ENCODE data around the gene TBX4.
"Not testable (repeated sequence)": the region's sequence is repeated elsewhere in the genome, so short reads cannot be mapped to it uniquely, and the experiment has no call there.

Gene TBX4

DNA sequence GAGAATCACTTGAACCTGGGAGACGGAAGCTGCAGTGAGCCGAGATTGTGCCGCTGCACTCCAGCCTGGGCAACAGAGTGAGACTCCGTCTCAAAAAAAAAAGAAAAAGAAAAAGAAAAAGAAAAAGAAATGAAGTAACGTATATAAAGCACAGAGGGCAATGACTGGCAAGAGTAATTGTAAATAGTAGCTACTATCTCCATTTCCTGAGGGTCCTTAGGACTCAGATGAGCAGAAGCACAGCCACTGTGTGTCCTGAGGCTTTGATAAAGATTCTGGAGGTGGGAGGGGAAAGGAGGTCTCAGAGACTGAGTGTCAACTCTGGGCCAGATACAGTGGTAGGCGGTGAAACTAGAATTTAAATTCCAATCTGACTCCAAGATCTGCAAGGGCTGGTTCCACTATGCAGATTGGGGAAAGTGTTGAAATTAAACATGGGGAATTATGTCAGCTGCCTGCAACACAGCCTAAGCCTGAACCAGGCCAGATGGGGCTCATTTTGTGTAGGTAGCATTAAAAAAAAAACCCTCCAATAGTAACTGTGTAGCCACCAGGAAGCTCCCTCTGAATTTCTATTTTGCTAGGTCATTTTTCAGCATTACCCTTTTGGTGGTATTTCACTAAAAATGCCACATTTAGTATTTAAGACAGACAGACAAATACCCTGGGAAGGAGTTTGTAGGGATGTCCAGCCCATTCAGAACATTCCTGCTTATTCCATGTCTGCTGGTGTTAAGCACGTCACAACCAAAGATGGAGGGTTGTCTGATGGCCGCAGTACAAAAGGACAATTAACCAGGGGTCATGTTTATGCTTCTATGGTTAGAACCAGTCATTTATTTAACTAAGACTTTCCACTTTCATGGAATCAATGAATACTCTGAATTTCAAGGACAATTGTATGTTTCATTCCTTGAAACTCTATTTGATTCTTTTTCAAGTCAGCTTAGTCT lies 46.1 kb downstream of the TBX4 start:
- DNase-seq (ENCODE audit: low read depth in 3 of 3) = no peak

DNA sequence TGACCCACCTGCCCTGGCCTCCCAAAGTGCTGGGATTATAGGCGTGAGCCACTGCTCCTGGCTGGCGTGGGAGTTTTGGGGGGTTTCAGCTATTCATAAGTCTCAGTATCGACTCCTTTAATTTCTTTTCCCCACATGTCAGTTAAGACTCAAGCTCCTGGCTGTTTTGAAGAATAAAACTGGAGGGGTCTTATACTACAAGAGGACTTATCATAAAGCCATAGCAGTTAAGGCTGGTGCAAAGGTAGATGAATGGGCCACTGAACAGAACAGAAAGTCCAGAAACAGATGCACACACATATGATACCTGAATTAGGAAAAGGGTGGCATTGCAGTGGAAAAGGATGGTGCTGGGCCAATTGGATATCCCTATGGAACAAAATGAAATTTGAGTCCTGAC lies 47.4 kb downstream of the TBX4 start:
- DNase-seq (ENCODE audit: low read depth in 3 of 3) = no peak

DNA sequence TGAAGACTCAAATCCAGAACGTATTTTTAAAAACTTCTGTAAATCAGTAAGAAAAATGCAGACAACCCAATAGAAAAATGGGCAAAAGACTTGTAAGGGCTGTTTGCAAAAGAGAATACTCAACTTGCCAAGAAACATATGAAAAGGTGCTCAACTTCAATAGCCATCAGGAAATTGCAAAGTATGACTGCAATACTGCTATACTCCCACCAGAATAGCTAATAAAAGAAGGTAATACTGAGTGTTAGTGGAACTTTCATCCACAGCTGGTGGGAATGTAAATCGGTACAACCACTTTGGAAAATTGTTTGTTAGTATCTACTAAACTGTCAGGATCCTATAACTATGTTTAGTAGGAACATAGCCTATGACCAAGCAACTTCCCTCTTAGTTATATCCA lies 48.1 kb downstream of the TBX4 start:
- no peak for DNase-seq (ENCODE audit: low read depth in 3 of 3)

DNA sequence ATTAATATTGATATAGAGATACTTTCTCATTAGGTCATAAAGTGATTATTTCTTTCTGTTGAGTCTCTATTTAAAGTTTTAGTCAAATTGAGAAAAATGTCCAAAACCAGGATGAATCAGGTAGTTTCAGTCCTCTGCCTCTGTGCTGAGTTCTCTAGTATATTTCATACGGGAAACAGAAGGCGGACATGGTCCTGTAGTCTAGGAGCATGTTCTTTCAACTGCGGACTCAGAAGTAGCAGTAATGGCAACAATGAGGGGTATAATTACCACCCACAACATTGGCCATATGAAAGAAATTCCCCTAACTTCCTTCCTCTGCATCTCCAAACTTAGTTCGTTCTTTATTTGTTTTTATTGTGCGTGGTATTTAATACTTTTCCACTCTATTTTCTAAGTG lies 50.1 kb downstream of the TBX4 start:
- DNase-seq (ENCODE audit: low read depth in 3 of 3) = no peak

DNA sequence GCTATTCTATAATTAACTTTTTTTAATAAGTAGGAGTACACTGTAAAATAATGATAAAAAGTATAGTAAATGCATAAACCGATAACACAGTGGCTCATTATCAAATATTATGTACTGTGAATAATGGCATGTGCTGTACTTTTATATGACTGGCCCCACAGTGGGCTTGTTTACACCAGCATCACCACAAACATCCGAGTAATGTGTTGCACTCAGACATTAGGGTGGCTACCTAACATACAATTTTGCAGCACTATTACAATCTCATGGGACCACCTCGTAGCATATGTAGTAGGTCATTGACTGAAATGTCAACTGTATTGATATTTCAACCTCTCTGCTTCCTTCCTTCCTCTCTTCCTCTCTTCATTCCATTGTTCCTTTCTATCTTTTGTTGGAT lies 51.7 kb downstream of the TBX4 start:
- no peak for DNase-seq (ENCODE audit: low read depth in 3 of 3)

DNA sequence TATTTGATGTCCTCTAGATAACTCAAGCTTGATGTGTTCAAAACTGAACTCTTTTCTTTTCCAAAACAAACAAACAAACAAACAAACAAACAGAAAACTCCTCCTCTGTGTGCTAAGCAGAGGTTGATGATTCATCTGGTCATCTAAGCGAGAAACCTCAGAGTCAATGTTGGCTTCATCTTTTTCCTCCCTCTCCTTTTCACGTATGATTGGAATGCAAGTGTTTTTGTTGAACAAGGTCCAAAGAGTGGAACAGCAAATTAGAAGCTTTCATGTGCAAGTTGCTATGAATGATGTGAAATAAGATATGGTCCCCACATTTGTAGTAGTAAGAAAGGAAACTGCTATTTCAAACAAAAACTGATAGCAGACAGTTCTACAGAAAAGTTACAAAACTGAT lies 52.5 kb downstream of the TBX4 start:
- DNase-seq (ENCODE audit: low read depth in 3 of 3) = no peak

DNA sequence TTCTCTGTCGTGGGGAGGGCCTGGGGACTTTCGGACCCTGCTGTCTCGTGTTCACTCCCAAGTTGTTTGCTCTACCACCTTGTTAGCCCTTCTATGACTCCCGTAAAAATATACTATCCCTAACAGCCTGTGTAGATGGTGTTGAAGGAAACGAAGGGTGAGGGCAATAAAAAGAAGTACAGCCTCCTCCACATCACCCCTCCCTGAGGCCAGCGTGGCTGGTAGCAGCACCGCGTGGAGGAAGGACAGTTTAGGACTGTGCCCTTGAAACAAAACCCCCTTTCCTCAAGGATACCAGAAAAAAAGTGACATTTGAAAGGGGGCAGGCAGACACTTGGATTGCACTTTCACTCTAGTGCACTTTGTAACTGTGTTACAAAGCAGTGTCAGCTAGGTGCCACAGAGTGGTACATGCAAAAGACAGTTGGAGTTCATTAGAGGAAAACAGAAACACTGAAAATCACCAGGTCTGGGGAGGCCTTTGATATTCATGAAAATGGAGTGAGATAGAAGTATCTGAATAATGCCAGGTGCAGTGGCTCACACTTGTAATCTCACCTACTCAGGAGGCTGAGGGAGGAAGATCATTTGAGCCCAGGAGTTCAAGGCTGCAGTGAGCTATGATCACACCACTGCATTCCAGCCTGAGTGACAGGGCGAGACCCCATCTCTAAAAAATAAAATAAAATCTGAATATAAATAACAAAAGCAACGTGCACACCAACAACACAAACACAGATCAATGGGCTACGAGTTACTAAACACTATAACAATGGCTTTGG lies 53.8 kb downstream of the TBX4 start:
- DNase-seq (ENCODE audit: low read depth in 3 of 3) = no peak

DNA sequence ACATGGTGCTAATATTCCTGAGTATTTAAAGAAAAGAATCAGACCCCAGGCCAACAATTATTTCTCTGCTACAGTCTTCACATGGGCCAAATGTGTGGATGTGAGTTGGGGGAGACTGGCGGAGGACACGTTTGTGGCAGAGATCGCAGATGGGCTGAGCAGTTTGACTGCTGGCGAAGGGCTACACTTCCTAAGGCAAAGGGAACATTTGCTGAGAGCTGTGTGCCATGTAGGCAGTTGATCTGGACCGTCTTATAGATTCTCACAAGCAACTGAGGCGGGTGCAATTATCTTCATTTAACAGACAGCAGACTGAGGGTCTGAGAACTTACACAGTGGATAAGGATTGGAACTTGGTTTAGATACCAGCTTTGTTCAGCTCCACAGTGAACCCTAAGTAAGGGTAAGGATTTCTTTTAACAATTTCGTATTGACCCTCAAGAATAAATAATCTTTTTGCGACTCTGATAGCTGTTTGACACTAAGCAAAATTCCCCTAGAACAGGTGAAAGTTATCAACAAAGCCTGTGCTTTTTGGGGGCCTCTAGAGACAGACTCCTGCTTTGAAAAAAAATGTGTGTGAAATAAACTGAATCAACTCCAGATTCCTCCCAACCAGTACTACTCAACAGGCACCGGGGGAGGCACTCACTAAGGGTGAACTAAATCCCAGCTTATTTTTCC lies 55.3 kb downstream of the TBX4 start:
- DNase-seq (ENCODE audit: low read depth in 3 of 3) = no peak

DNA sequence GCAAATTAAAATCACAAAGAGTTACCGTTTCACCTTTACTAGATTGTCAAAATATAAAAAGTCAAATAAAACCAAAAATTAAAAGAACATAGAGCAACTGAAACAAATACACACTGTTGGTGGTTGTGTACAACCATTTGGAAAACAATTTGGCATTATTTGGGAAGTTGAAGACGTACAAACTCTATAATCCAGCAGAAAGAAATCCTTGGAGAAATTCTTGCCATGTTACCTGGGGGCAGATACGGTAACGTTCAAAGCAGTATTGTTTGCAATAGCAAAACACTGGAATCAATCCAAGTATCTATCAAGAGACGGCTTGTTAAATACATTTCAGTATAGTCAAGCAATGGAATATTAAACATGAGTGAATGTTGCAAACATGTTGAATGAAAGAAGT lies 56.7 kb downstream of the TBX4 start:
- no peak for DNase-seq (ENCODE audit: low read depth in 3 of 3)

DNA sequence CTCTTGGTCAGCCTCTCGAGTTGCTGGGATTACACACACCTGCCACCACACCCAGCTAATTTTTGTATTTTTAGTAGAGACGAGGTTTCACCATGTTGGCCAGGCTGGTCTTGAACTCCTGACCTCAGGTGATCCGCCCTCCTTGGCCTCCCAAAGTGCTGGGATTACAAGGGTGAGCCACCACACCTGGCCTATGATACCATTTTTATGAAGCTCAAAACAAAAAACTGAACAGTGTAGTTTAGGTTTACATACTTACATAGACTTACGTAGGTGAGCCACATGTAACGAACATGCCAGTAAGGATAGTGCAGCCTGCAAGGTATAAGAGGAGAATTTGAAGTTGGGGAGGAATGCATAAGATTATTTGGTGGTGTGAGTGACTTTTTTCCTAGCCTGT lies 57.2 kb downstream of the TBX4 start:
- DNase-seq (ENCODE audit: low read depth in 3 of 3) = not testable (repeated sequence)

DNA sequence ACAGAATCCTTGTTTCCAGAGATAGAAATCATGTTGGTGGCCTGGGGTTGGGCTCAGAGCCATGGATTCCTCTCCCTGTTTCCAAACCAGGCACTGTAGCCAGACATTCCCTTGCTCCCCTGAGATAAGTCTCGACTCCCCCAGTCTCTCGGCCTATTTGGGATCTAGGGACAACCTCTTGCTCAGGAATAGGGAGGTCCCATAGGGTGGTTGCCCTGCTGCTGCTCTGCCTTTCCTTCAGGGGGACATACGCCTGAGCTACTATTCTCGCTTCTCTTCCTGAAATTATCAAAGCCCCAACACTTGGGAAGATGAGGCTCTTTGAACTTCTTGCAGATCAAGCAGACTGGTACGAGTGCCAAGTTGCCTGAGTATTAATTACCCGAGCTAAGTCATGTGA lies 58.0 kb downstream of the TBX4 start:
- no peak for DNase-seq (ENCODE audit: low read depth in 3 of 3)

DNA sequence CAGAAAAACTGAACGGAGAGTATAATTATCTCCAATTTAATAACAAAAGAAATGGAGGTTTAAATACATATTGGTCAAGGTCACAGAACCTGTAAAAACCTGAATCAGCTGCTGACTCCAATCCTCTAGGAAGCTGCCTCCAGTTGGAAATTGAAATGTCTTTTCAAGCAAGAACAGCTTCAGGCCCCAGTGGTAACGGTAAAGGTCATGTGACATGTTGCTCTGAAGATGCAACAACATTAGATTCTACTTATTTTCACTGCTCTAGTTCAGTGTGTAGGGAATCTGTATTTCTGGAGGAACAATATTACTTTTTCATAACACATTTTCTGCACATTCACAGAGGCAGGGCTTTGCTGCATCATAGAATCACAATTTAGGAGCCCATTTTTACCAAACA lies 58.8 kb downstream of the TBX4 start:
- no peak for DNase-seq (ENCODE audit: low read depth in 3 of 3)

DNA sequence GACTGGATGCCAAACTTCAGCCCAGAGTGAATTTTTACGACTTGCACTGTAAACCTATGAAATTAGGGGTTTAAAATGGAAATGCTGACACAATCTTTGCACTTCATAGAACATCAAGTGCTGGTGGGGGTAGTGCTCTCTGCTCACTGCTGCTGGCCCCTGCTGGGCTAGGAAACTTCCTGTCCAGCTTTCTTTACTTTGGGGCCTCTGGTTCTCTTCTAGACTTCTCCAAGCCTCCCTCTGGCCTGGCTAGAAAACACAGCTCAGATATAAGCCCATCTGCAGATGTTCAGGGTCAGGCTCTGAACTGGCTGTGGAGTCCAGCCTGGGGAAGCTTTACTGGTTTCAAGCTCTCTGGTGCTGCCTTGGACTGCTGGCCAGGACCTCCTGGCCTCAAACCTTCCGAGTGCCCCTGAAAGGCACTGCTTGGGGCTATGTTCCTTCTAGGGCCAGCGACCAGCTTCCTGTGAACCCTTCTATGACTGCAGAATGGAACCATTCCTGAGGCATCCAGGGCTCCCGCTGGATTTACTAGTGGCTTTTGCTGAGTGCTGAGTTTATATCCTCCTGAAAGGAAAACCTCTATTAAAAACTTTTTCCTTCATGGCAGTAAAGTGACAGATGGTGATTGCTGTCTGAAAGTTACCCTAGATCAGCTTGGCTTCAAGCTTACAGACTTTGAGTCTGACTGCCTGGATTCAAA lies 59.4 kb downstream of the TBX4 start:
- DNase-seq (ENCODE audit: low read depth in 3 of 3) = no peak

DNA sequence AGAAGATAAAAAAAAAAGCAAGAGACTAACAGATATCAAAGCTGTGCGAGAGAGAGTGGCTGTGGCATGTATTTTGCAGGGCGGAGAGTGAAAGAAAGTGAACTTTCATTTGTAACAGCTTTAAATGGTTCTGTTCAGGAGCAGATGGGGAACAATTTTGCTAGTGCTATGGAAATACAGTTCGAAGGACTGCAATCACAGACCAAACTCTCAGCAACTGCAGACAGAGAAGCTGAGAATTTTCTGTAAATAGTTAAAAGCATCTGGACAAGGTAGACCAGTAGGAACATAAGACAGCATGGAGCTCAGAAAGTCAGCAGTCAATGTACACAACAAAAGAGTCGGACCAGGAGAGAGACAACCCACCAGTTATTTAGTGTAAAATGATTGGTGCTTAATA lies 62.3 kb downstream of the TBX4 start:
- no peak for DNase-seq (ENCODE audit: low read depth in 3 of 3)

DNA sequence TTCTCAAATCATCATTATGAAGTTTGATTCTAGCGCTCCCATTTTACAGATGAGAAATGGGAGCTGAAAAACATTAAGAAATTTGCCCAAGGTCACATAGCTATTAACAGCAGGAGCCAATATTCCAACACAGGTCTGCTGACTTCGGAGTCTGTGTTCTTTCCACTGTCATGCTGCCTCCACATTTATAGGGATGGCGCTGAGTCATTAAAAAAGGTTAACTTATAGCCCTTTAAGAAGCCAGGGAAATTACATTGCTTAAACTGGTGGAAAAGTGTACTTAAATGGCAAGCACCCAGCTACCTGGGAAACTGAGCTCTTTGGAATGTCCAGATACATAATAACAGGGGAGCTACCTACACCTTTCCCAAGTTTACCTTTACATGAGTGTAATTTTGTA lies 65.0 kb downstream of the TBX4 start:
- no peak for DNase-seq (ENCODE audit: low read depth in 3 of 3)

DNA sequence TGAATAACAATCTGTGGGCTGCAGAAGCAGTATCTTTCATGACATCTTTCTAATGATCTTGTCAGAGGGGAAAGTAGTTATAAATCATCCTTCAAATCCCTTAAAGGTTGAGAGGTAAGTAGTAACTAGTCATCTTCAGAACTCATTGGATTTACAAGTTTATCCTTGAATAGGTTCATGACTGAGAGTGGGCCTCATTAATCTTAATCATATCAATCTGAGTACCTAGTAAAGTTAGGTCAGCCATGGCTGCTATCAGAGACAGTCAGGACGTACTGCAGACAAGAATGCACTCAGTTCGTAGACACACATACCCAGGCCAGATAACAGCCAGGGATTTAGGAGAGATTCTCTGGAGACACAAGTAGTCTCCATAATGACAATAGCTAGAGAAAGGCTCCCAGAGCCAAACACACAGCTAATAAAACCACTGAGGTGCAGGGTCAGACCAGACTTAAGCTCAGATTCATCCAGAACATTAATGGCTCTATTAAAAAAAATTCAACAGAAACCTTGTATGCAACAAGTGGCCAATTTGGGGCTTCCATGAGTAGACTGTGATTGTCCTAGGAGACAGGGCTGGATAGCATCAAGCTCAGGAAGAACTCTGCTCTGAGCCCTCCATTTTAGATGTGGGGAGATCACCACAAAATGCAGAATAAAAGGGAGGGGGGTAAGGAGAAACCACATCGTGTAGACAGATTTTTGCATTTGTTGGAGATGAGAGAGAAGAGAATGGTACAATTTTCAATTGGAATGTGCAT lies 65.8 kb downstream of the TBX4 start:
- DNase-seq (ENCODE audit: low read depth in 3 of 3) = no peak

DNA sequence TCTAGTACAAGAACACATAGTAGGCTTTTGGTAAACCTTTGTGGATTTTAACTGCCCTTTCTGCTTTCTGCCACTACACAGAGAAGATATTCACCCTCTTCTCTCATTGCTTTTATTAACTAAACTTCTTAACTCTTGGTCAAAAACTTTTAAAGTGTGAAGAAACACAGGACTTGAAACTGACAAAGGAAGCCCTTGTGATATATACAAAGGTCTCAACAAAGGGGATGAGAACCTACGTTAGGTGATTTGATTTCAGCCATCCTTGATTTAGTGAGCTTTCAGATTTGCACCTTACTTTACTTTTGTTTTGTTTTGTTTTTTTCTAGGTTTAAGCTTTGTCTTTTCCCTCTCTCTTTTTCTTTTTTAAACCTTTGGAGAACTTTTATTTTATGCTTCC lies 66.9 kb downstream of the TBX4 start:
- DNase-seq (ENCODE audit: low read depth in 3 of 3) = no peak

DNA sequence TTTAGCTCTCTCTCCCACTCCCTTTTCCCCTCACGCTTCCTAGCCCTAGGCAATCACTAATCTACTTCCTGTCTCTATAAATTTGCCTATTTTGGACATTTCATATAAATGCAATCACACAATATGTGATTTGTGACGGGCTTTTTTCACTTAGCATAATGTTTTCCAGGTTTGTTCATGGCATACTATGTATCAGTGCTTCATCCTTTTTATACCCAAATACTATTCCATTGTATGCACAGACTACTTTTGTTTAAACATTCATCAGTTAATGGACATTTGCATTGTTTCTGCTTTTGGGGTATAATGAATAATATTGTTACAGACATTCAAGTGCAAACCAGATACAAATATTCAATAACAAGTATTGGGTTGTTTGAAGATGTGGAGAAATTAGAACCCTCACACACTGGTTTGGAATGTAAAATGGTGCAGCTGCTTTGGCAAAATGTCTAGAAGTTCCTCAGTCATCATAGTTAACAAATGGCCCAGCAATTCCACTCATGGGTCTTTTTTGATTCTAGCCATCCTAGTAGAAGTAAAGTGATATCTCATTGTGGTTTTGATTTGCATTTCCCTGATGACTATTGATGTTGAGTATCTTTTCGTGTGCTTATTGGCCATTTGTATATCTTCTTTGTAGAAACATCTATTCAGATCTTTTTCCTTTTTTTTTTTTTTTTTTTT lies 67.7 kb downstream of the TBX4 start:
- no peak for DNase-seq (ENCODE audit: low read depth in 3 of 3)

DNA sequence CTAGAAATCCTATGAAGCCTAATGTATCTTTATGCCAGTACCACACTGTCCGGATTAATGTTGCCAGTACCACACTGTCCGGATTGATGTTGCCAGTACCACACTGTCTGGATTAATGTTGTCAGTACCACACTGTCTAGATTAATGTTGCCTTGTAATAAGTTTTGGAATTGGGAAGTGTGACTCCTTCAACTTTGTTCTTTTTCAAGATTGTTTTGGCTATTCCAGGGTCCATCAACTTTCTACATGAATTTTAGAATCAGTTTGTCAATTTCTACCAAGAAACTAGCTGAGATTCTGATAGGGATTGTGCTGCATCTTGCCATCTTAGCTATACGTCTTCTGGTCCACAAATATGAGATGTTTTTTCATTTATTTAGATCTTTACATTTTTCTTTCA lies 68.7 kb downstream of the TBX4 start:
- DNase-seq (ENCODE audit: low read depth in 3 of 3) = no peak

DNA sequence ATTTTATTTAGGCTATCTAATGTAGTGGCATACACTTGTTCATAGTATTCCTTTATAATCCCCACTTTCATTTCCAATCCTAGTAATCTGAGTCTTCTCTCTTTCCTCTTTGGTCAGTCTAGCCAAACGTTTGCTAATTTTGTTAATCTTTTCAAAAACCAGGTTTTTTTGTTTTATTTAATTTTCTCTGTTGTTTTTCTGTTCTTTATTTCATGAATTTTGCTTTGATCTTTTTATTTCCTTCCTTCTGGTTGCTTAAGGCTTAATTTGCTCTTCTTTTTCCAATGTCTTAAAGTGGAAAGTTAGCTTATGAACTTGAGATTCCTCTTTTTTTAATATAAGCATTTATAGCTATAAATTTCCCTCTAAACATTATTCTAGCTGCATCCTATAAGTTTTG lies 69.9 kb downstream of the TBX4 start:
- no peak for DNase-seq (ENCODE audit: low read depth in 3 of 3)

DNA sequence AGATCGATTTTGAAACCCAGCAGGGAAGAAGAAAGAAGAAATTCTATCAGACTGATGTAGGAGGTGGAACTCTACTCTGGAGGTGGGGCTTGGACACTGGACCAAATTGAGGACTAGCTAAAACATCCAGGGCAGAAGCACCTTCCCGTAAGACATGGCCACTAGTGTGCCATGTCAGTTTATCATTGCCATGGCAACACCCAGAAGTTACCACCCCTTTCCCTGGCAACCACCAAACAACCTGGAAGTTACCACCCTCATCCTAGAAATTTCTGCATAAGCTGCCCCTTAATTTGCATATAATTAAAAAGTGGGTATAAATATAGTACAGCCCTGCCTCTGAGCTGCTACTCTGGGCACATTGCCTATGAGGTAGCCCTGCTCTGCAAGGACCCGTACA lies 72.1 kb downstream of the TBX4 start:
- DNase-seq (ENCODE audit: low read depth in 3 of 3) = no peak

Measured in stimulated activated CD4-positive, alpha-beta T cell treated with anti-CD3 and anti-CD28 coated beads, TNF-alpha, amount 100 ng/mL, for 48 hours (primary cell).